Endothelial cell of umbilical vein (primary cell): Measurements from ENCODE around the gene FRS3.

ENCODE experiments used
- EZH2 ChIP-seq: IDR thresholded peaks from 2 replicates; pipeline ENCODE4 v1.6.1; 2012; ENCODE audit warnings: borderline replicate concordance, low read depth, mild to moderate bottlenecking, moderate library complexity, low read length, inconsistent platforms; ENCODE audit not compliant: severe bottlenecking
- POLR2A ChIP-seq: IDR thresholded peaks from 2 replicates; pipeline ENCODE4 v1.6.1; 2012; ENCODE audit warnings: low read depth, mild to moderate bottlenecking, control low read depth, low read length
- TF ChIP-seq, protein P1 (sequence below), 2 donors: IDR thresholded peaks; 1 replicate in 1 of 2; 2 replicates in 1 of 2; pipeline ENCODE4 v1.5.1; 2011; ENCODE audit warnings: low read length in 2 of 2, mild to moderate bottlenecking in 2 of 2, moderate library complexity in 2 of 2, control low read depth in 1 of 2, inconsistent platforms in 1 of 2, low read depth in 1 of 2; ENCODE audit not compliant: insufficient read depth in 1 of 2; ENCODE audit errors: extremely low read depth in 1 of 2

DNA sequence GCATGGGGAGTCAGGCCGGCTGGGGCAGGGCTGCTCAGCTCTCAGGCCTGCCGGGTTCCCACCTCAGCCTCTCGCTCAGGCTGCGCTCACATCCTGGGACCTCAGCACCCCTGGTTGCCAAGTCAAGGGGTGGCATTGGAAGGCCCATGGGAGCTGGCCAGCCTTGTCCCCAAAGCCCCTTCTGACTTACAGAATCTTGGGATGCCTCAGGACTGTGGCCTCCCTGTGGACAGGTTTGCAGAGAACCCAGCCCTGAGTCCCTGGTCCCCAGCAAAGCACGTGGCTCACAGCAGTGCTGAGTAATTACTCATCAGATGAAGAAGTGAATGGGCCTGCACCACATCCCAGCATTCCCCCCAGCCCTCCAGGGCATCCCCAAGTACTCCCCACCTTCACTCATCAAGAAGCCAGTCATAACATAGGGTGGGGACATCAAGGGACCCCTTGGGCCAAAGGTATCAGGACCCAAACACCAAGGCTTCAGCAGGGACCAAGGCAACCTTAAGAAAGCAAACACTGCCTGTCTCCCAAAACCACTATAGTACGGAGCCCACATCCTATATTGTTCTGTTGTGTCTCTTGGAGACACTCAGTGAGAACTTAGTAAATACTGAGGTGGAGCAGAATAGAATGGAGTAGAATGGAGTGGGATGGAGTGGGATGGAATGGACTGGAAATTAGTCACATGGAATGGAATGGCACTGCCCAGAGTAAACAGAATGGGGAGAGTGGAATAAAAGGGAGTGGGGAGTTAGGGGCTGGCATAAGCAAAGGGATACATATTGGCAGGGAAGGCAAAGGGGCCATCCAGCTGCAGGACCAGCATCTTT, 36.1 kb downstream of the FRS3 start:
- TF ChIP-seq POLR2A (no peak), EZH2 (no peak)
- TF ChIP-seq, protein P1, sequence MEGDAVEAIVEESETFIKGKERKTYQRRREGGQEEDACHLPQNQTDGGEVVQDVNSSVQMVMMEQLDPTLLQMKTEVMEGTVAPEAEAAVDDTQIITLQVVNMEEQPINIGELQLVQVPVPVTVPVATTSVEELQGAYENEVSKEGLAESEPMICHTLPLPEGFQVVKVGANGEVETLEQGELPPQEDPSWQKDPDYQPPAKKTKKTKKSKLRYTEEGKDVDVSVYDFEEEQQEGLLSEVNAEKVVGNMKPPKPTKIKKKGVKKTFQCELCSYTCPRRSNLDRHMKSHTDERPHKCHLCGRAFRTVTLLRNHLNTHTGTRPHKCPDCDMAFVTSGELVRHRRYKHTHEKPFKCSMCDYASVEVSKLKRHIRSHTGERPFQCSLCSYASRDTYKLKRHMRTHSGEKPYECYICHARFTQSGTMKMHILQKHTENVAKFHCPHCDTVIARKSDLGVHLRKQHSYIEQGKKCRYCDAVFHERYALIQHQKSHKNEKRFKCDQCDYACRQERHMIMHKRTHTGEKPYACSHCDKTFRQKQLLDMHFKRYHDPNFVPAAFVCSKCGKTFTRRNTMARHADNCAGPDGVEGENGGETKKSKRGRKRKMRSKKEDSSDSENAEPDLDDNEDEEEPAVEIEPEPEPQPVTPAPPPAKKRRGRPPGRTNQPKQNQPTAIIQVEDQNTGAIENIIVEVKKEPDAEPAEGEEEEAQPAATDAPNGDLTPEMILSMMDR (IDR thresholded peaks at IDR 0.05; ENCODE audit: extremely low read depth in 1 of 2, insufficient read depth in 1 of 2, low read depth in 1 of 2, low read length in 2 of 2), result no peak
